Fibroblast of lung (primary cell): ENCODE results near the gene SBNO2. TPM values are rescaled to one million over a fixed set of nuclear protein-coding genes. Genes with fewer than 3 reads are reported as not detected.

Experiments
- DNase-seq, 2 donors: peaks; one replicate each; pipeline versions ENCODE4 v3.0.0 to v3.0.0-alpha.2; 2010; ENCODE audit warnings: low read depth in 2 of 2
- H2AFZ ChIP-seq: 2 replicates; pipeline ENCODE4 v1.5.1; 2012; ENCODE audit warnings: low read length, control low read depth, inconsistent platforms
- H3K27ac ChIP-seq: 2 replicates; pipeline ENCODE4 v1.5.1; 2011; ENCODE audit warnings: low read length, control low read depth; ENCODE audit not compliant: insufficient read depth
- H3K27me3 ChIP-seq: 2 replicates; pipeline ENCODE4 v1.5.1; 2011; ENCODE audit warnings: mild to moderate bottlenecking, low read length; ENCODE audit not compliant: control insufficient read depth, insufficient read depth
- H3K36me3 ChIP-seq: 2 replicates; pipeline ENCODE4 v1.5.1; 2011; ENCODE audit warnings: low read length; ENCODE audit not compliant: control insufficient read depth, insufficient read depth
- H3K4me1 ChIP-seq: 2 replicates; pipeline ENCODE4 v1.5.1; 2011; ENCODE audit warnings: low read length; ENCODE audit not compliant: control insufficient read depth, insufficient read depth; ENCODE audit errors: extremely low read depth
- H3K4me2 ChIP-seq: 2 replicates; pipeline ENCODE4 v1.5.1; 2011; ENCODE audit warnings: low read length, control low read depth; ENCODE audit not compliant: insufficient read depth; ENCODE audit errors: extremely low read depth
- H3K4me3 ChIP-seq, 4 experiments: fragments of 200-600 bp in 1 of 4; sonication (generic) in 1 of 4; replicated peaks in 1 of 4; 2 replicates each; pipeline ENCODE4 v1.5.1; 2011 to 2016; ENCODE audit warnings: low read length in 4 of 4, low read depth in 3 of 4, mild to moderate bottlenecking in 3 of 4, control low read depth in 2 of 4, inconsistent platforms in 1 of 4, mixed read lengths in 1 of 4; ENCODE audit not compliant: insufficient read depth in 1 of 4; ENCODE audit errors: control extremely low read depth in 1 of 4
- H3K79me2 ChIP-seq: 2 replicates; pipeline ENCODE4 v1.5.1; 2012; ENCODE audit warnings: mild to moderate bottlenecking, low read length, inconsistent platforms; ENCODE audit not compliant: control insufficient read depth, insufficient read depth
- H3K9ac ChIP-seq: 2 replicates; pipeline ENCODE4 v1.5.1; 2011; ENCODE audit warnings: mild to moderate bottlenecking, low read length, control low read depth; ENCODE audit not compliant: insufficient read depth
- H3K9me3 ChIP-seq: 2 replicates; pipeline ENCODE4 v1.5.1; 2012; ENCODE audit warnings: low read depth, low read length; ENCODE audit not compliant: control insufficient read depth, insufficient read depth
- H4K20me1 ChIP-seq: 2 replicates; pipeline ENCODE4 v1.5.1; 2011; ENCODE audit warnings: low read length; ENCODE audit not compliant: control insufficient read depth, insufficient read depth; ENCODE audit errors: extremely low read depth
- CTCF ChIP-seq, 2 donors: IDR thresholded peaks in 1 of 2; conservative IDR thresholded peaks in 1 of 2; 1 replicate in 1 of 2; 2 replicates in 1 of 2; pipeline ENCODE4 v1.5.1; 2011 to 2012; ENCODE audit warnings: low read length in 2 of 2, control low read depth in 1 of 2, inconsistent platforms in 1 of 2, low read depth in 1 of 2, mild to moderate bottlenecking in 1 of 2
- EZH2 ChIP-seq: IDR thresholded peaks from 2 replicates; pipeline ENCODE4 v1.5.1; 2012; ENCODE audit warnings: low read length, control low read depth, mild to moderate bottlenecking; ENCODE audit errors: missing control alignments
- polyA plus RNA-seq, 2 donors: library from polyadenylated mRNA; depleted of rRNA in 1 of 2; stranded (reverse) in 1 of 2; unstranded in 1 of 2; fragments of >200 nt; gene quantifications; 2 replicates each; pipeline ENCODE4 v1.2.1, GENCODE V29; 2011 to 2012; ENCODE audit warnings: missing spikeins in 1 of 2
- total RNA-seq: library from RNA; depleted of rRNA; stranded (reverse); fragments of >200 nt; gene quantifications from 2 replicates; pipeline ENCODE4 v1.2.1, GENCODE V29; 2014

The SBNO2 gene
- total and polyA plus RNA-seq, 2 donors (not counting 1 experiment from before 2014, with no cell fraction given), result 12.6 to 55.8 TPM

- peak overlapping the region in 1 of 4 experiments; percentile 40 for H3K4me3 ChIP-seq
- H3K27me3 ChIP-seq, result peaks cover 18% of the 10 kb centered on the region
- H3K36me3 ChIP-seq, result no peaks in the 10 kb centered on the region
- no peak overlapping the region for H2AFZ ChIP-seq
- H4K20me1 ChIP-seq, result no peaks in the 10 kb centered on the region
- no peaks in the 10 kb centered on the region for H3K4me1 ChIP-seq
- no peak overlapping the region for H3K9ac ChIP-seq
- no peaks in the 10 kb centered on the region for H3K9me3 ChIP-seq
- no peak overlapping the region for H3K27ac ChIP-seq
- H3K4me2 ChIP-seq, result no peak overlapping the region
- no peak for TF ChIP-seq EZH2
- no peak for TF ChIP-seq CTCF (conservative IDR thresholded peaks at IDR 0.05 in 1 of 2, IDR thresholded peaks at IDR 0.05 in 1 of 2; ENCODE audit: low read depth in 1 of 2, low read length in 2 of 2)
- no peaks in the 10 kb centered on the region for H3K79me2 ChIP-seq
- DNase-seq, result no peak
Observed at GRCh38 chr19:1067341-1067957, 106.6 kb downstream of the SBNO2 start.

DNA sequence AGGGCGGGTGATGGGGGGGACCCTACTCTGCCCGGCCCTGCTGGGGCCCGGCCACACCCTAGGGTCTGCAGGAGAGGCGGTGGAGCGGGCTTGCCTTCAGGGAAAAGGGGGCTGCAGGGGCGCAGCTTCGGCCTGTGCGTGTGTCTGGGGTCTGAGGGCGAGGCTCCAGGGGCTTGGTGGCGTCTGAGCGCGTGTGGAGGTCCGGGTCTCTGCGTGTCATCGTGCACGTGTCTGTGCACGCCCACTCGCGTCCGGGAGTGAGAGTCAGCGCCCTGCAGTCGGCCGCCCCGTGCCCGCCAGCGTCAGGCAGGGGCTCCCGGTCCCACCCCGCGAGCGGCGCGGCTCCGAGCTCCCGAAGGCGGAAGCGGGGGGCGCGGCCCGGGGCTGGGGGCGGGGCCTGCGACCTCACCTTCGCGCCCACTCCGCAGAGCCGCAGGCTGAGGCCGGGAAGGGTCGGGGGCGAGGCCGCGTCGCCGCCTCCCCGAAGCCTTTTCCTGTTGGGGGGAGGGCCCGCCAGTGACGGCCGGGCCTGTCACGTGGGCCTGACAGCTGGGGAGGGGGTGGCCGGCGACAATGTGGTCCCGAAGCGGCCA is 107.2 kb downstream of the SBNO2 start, which contains the start of gene ARHGAP45:
Gene ARHGAP45, plus strand, starts transcription at position 420 of the 593 bp plus-strand sequence. CDS start 239 bp downstream, outside the sequence.
- Histone ChIP-seq H3K4me2 (peak within 1 kb of the TSS; percentile 35), H3K9ac (no peak within 1 kb of the TSS), H4K20me1 (no peaks in the 10 kb centered on the region), H3K27me3 (peaks cover 18% of the 10 kb centered on the region), H3K4me3 (peak within 1 kb of the TSS in 1 of 4 experiments; percentile 40), H2AFZ (no peak within 1 kb of the TSS), H3K9me3 (no peaks in the 10 kb centered on the region), H3K27ac (no peak within 1 kb of the TSS), H3K4me1 (no peaks in the 10 kb centered on the region), H3K36me3 (no peaks in the 10 kb centered on the region), H3K79me2 (no peaks in the 10 kb centered on the region)
- DNase-seq, result no peak
- TF ChIP-seq EZH2, result peak; percentile 31
- TF ChIP-seq CTCF (conservative IDR thresholded peaks at IDR 0.05 in 1 of 2, IDR thresholded peaks at IDR 0.05 in 1 of 2; ENCODE audit: low read depth in 1 of 2, low read length in 2 of 2), result no peak

DNA sequence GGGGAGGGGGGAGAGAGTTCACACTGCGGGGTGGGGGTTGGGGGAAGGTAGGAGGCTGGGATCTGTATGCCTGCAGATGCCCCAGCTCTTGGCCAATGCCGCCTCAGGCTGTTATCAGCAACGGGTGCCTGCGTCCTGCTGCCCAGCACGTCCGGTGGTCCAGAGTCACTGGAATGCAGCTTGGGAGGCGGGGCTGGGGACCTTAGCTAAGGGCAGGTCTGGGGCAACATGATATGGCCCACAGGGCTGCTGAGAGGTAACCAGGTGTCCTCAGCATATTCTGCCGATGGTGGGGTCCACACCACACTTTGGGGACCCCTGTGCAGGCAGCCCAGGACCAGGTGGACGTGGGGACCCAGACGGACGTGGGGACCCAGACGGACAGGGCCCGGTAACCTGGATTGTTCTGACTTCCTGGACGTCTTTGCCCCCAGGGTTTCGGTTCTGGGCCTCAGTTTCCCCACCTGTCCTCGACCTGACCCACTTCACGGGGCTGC is 107.8 kb downstream of the SBNO2 start:
- TF ChIP-seq CTCF (conservative IDR thresholded peaks at IDR 0.05 in 1 of 2, IDR thresholded peaks at IDR 0.05 in 1 of 2; ENCODE audit: low read depth in 1 of 2, low read length in 2 of 2) (no peak), EZH2 (no peak)

More for the DNA sequence above, 107.8 kb downstream of the SBNO2 start:
- H2AFZ ChIP-seq, result no peak overlapping the region
- no peaks in the 10 kb centered on the region for H3K9me3 ChIP-seq
- H3K27me3 ChIP-seq, result peaks cover 18% of the 10 kb centered on the region
- H3K36me3 ChIP-seq, result no peaks in the 10 kb centered on the region
- peak overlapping the region; percentile 35 for H3K4me2 ChIP-seq
- H3K4me1 ChIP-seq, result no peaks in the 10 kb centered on the region
- no peak overlapping the region for H3K9ac ChIP-seq
- no peak overlapping the region for H3K27ac ChIP-seq
- H3K79me2 ChIP-seq, result no peaks in the 10 kb centered on the region
- H4K20me1 ChIP-seq, result no peaks in the 10 kb centered on the region
- no peak overlapping the region for H3K4me3 ChIP-seq
- DNase-seq, result no peak
